ENCODE measurements around the gene SGPP2. TPM values are rescaled to one million over a fixed set of nuclear protein-coding genes. Genes with fewer than 3 reads are reported as not detected.

SGPP2 gene
- polyA plus RNA-seq, 1 donor (not counting 4 experiments of a cell fraction or from before 2014, with no cell fraction given) = 2.6 TPM

DNA sequence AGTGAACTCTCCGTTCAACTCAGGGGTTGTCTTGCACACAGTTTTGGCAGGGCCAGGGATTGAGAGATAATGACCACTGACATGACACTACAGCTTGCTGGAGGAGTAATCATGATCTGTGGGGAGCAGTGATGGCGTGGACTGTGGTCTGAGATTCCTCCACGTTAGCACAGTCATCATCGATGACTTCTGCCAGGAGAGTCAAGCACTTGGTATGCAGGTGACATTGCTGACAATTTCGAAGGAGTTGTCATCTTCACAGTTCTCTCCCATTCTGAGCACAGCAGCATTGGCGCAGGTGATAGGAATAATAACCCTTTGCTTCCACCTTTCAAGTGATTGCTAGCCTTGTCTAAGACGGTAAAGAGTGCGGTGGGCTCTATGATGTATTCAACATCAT is 79.8 kb downstream of the SGPP2 start:
- Histone ChIP-seq H3K27ac (ENCODE audit: control insufficient read depth, insufficient read depth, low read length) (no peak overlapping the region), H4K20me1 (ENCODE audit: control insufficient read depth, extremely low read depth, insufficient read depth, low read length) (no peaks in the 10 kb centered on the region), H3K9ac (ENCODE audit: control insufficient read depth, extremely low read depth, insufficient read depth, low read length) (no peak overlapping the region), H2AFZ (ENCODE audit: control insufficient read depth, low read length) (no peak overlapping the region), H3K4me1 (ENCODE audit: control insufficient read depth, extremely low read depth, insufficient read depth, low read length) (no peaks in the 10 kb centered on the region), H3K4me3 (ENCODE audit: control insufficient read depth in 2 of 3, extremely low read depth in 1 of 3, insufficient read depth in 2 of 3, low read depth in 1 of 3, low read length in 3 of 3) (no peak overlapping the region), H3K79me2 (ENCODE audit: control insufficient read depth, insufficient read depth, low read length) (no peaks in the 10 kb centered on the region), H3K9me3 (ENCODE audit: control insufficient read depth, low read depth, low read length) (no peaks in the 10 kb centered on the region), H3K9me1 (ENCODE audit: control insufficient read depth, extremely low read depth, insufficient read depth, low read length) (no peaks in the 10 kb centered on the region), H3K36me3 (ENCODE audit: control insufficient read depth in 2 of 2, extremely low read depth in 1 of 2, insufficient read depth in 2 of 2, low read length in 2 of 2) (no peaks in the 10 kb centered on the region), H3K27me3 (ENCODE audit: control insufficient read depth, extremely low read depth, insufficient read depth, low read length) (no peaks in the 10 kb centered on the region), H3K4me2 (ENCODE audit: control insufficient read depth, extremely low read depth, insufficient read depth, low read depth, low read length) (no peak overlapping the region)
- dilution Hi-C loops (cut with MboI; ENCODE audit: extremely low pct_ligation_motif_present, low sequenced_read_pairs) = no loop called here
- FAIRE-seq (no peak), DNase-seq (ENCODE audit: low read depth, low spot score) (no peak)
- TF ChIP-seq, protein P1, sequence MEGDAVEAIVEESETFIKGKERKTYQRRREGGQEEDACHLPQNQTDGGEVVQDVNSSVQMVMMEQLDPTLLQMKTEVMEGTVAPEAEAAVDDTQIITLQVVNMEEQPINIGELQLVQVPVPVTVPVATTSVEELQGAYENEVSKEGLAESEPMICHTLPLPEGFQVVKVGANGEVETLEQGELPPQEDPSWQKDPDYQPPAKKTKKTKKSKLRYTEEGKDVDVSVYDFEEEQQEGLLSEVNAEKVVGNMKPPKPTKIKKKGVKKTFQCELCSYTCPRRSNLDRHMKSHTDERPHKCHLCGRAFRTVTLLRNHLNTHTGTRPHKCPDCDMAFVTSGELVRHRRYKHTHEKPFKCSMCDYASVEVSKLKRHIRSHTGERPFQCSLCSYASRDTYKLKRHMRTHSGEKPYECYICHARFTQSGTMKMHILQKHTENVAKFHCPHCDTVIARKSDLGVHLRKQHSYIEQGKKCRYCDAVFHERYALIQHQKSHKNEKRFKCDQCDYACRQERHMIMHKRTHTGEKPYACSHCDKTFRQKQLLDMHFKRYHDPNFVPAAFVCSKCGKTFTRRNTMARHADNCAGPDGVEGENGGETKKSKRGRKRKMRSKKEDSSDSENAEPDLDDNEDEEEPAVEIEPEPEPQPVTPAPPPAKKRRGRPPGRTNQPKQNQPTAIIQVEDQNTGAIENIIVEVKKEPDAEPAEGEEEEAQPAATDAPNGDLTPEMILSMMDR (optimal IDR thresholded peaks at IDR 0.05 in 1 of 3, IDR thresholded peaks at IDR 0.05 in 1 of 3, conservative IDR thresholded peaks at IDR 0.05 in 1 of 3; ENCODE audit: extremely low read depth in 1 of 3, insufficient read depth in 2 of 3, low read length in 3 of 3) = no peak
- no peak for TF ChIP-seq EZH2 (IDR thresholded peaks at IDR 0.05; ENCODE audit: low read length)

DNA sequence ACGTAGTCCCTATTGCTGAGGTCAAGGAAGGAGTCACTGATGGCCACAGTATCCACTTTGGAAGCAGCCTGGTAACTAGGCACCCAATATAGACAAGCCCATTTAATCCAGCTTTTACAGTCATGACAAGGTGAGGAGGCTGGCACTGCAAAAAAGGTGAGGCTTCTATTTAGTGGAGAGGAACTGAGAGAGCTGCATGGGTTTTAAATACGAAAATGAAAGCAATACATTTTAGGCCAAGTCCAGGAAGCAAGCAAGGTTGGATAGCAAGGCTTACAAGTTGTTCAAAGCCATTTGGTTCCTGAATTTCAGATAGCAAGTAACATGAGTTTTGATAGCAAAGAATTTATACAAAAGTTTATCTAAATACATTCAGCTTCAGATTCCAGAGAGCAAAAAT is 80.4 kb downstream of the SGPP2 start:
- Histone ChIP-seq H3K9ac (ENCODE audit: control insufficient read depth, extremely low read depth, insufficient read depth, low read length) (no peak overlapping the region), H4K20me1 (ENCODE audit: control insufficient read depth, extremely low read depth, insufficient read depth, low read length) (no peaks in the 10 kb centered on the region), H3K9me1 (ENCODE audit: control insufficient read depth, extremely low read depth, insufficient read depth, low read length) (no peaks in the 10 kb centered on the region), H3K27me3 (ENCODE audit: control insufficient read depth, extremely low read depth, insufficient read depth, low read length) (no peaks in the 10 kb centered on the region), H3K4me2 (ENCODE audit: control insufficient read depth, extremely low read depth, insufficient read depth, low read depth, low read length) (no peak overlapping the region), H3K27ac (ENCODE audit: control insufficient read depth, insufficient read depth, low read length) (no peak overlapping the region), H3K4me3 (ENCODE audit: control insufficient read depth in 2 of 3, extremely low read depth in 1 of 3, insufficient read depth in 2 of 3, low read depth in 1 of 3, low read length in 3 of 3) (no peak overlapping the region), H3K79me2 (ENCODE audit: control insufficient read depth, insufficient read depth, low read length) (no peaks in the 10 kb centered on the region), H2AFZ (ENCODE audit: control insufficient read depth, low read length) (no peak overlapping the region), H3K36me3 (ENCODE audit: control insufficient read depth in 2 of 2, extremely low read depth in 1 of 2, insufficient read depth in 2 of 2, low read length in 2 of 2) (no peaks in the 10 kb centered on the region), H3K9me3 (ENCODE audit: control insufficient read depth, low read depth, low read length) (no peaks in the 10 kb centered on the region), H3K4me1 (ENCODE audit: control insufficient read depth, extremely low read depth, insufficient read depth, low read length) (no peaks in the 10 kb centered on the region)
- DNase-seq (ENCODE audit: low read depth, low spot score) (no peak), FAIRE-seq (no peak)
- dilution Hi-C loops (cut with MboI; ENCODE audit: extremely low pct_ligation_motif_present, low sequenced_read_pairs) = no loop called here
- no peak for TF ChIP-seq EZH2 (IDR thresholded peaks at IDR 0.05; ENCODE audit: low read length)
- TF ChIP-seq, protein P1 (optimal IDR thresholded peaks at IDR 0.05 in 1 of 3, IDR thresholded peaks at IDR 0.05 in 1 of 3, conservative IDR thresholded peaks at IDR 0.05 in 1 of 3; ENCODE audit: extremely low read depth in 1 of 3, insufficient read depth in 2 of 3, low read length in 3 of 3) = no peak
